Activated naive CD8-positive, alpha-beta T cell treated with anti-CD3 and anti-CD28 coated beads, Interleukin-2, amount 10 ng/mL, durations not matched to agents 7 days and 5 days (primary cell): ENCODE results near the gene TP53BP2. TPM values are rescaled to one million over a fixed set of nuclear protein-coding genes. Genes with fewer than 3 reads are reported as not detected.

ENCODE experiments used
- ATAC-seq: fragments of 150-1000 bp; cut with Tn5 transposase; one replicate; pipeline ENCODE4 v1.10.0; 2021; ENCODE audit warnings: low read depth, moderate library complexity
- POLR2A ChIA-PET: fragments of 350-600 bp; sonication (Branson Sonifier 250); formaldehyde crosslinking; loops from one replicate; lab custom pipeline; 2021; ENCODE audit warnings: antibody characterized with exemption; lab: Charles Lee
- DNase-seq: peaks from one replicate; pipeline ENCODE4 v3.0.0; 2021
- H3K27ac Mint-ChIP-seq: one replicate; pipeline ENCODE4 v1.8.0; 2022; ENCODE audit warnings: mild to moderate bottlenecking, mixed read lengths
- H3K27me3 Mint-ChIP-seq: one replicate; pipeline ENCODE4 v1.8.0; 2022; ENCODE audit warnings: mild to moderate bottlenecking, moderate library complexity, mixed read lengths
- H3K36me3 Mint-ChIP-seq: one replicate; pipeline ENCODE4 v1.8.0; 2021; ENCODE audit warnings: mild to moderate bottlenecking, mixed read lengths
- H3K4me1 Mint-ChIP-seq: one replicate; pipeline ENCODE4 v1.8.0; 2021; ENCODE audit warnings: mixed read lengths
- H3K4me3 Mint-ChIP-seq: one replicate; pipeline ENCODE4 v1.8.0; 2022; ENCODE audit warnings: mild to moderate bottlenecking, moderate library complexity, mixed read lengths
- H3K9me3 Mint-ChIP-seq: one replicate; pipeline ENCODE4 v1.8.0; 2021; ENCODE audit warnings: mixed read lengths
- total RNA-seq, 2 experiments: library from RNA; stranded (reverse); gene quantifications; one replicate each; pipeline ENCODE4 v1.2.3, GENCODE V29; 2021

TP53BP2 gene
- total RNA-seq, 2 experiments from 2014 or later, result 35.4 to 37.2 TPM

DNA sequence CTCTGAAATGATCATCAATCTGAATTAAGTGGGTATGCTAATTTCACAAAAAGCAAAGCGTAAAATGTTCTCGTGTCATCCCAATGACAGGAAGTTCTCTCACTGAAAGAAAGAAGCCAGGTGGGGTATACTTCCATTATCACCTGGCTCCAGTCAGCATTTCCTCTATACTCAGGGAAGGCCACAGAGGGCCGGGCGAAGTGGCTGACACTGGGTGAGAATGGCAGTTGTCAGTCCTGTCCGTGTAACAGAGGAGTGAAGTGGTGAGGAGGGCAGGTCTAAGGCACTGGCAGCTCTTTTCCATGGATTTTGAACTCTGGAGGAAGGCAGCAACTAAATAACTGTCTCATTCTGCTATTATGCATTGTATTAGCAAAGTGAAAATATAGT, 73.0 kb downstream of the TP53BP2 start:
- H3K27ac Mint-ChIP-seq, result no peak overlapping the region
- POLR2A ChIA-PET, result no interaction called here

DNA sequence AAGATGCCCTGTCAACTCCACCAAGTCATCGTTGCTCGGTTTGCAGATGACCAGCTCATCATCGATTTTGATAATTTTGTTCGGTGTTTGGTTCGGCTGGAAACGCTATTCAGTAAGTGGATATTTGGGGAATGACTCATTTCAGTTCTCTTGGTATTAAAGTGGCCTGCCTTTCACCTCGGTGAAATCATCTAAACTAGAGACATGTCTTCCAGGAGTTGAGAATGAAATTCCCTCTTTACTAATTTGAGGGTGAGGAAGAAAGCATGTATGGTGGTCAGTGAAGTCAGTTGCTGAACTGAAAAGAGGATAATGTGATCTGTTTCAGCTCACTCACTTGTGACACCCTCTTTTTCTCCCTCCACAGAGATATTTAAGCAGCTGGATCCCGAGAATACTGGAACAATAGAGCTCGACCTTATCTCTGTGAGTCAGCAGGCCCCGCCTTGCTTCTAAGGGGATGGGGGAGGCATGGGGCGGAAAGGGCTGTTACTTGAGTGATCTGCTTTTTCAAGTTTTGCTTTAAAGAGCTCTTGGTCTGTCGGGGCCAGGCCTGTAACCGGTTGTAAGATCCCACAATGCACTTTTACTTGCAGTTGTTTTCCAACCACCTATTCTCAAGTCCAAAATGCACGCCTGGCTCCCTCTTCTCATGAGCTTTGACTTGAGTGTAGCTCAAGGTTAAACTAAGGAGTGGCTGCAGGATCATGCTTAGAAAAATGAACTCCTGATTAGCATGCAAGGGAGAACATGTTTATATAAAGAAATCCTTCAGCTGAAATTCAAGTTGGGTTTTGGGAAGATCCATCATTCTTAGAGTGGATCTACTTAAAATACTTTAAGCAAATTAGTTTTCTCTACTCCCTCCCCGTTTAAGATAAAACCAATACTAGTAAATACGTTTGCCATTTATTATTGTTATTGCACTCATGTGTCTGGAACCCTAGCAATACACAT, 73.7 kb downstream of the TP53BP2 start:
- POLR2A ChIA-PET, result no interaction called here
- H3K27ac Mint-ChIP-seq, result no peak overlapping the region
- peaks cover 39% of the 10 kb centered on the region for H3K36me3 Mint-ChIP-seq
- DNase-seq (no peak), ATAC-seq (no peak)
- peaks cover 11% of the 10 kb centered on the region for H3K4me1 Mint-ChIP-seq
- no peak overlapping the region for H3K4me3 Mint-ChIP-seq
- no peaks in the 10 kb centered on the region for H3K27me3 Mint-ChIP-seq
- no peaks in the 10 kb centered on the region for H3K9me3 Mint-ChIP-seq

More for the DNA sequence above, 73.0 kb downstream of the TP53BP2 start:
- ATAC-seq (no peak), DNase-seq (no peak)
- H3K9me3 Mint-ChIP-seq, result no peaks in the 10 kb centered on the region
- H3K4me3 Mint-ChIP-seq, result no peak overlapping the region
- peaks cover 13% of the 10 kb centered on the region for H3K4me1 Mint-ChIP-seq
- H3K27me3 Mint-ChIP-seq, result no peaks in the 10 kb centered on the region
- peaks cover 44% of the 10 kb centered on the region for H3K36me3 Mint-ChIP-seq

DNA sequence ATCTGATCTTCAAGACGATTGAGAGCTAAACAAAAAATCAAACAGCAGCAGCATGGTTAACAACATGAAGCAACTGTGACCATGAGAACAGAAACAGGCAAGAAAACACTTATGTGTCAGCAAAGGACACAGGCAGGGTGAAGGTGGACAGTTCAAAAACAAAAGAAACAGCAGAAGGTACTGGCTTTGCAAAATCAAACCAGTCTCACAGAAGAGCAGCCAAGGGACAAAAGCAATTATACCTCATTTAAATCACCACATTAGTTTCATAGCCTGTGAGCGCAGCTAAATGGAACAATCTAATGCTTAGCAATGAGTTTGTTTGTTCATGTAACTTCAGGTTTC, 74.3 kb downstream of the TP53BP2 start:
- no peak overlapping the region for H3K4me3 Mint-ChIP-seq
- no peak overlapping the region for H3K27ac Mint-ChIP-seq
- no peaks in the 10 kb centered on the region for H3K9me3 Mint-ChIP-seq
- ATAC-seq, result no peak
- POLR2A ChIA-PET, result no interaction called here
- H3K36me3 Mint-ChIP-seq, result peaks cover 41% of the 10 kb centered on the region
- DNase-seq, result no peak
- H3K27me3 Mint-ChIP-seq, result no peaks in the 10 kb centered on the region
- H3K4me1 Mint-ChIP-seq, result peaks cover 11% of the 10 kb centered on the region

DNA sequence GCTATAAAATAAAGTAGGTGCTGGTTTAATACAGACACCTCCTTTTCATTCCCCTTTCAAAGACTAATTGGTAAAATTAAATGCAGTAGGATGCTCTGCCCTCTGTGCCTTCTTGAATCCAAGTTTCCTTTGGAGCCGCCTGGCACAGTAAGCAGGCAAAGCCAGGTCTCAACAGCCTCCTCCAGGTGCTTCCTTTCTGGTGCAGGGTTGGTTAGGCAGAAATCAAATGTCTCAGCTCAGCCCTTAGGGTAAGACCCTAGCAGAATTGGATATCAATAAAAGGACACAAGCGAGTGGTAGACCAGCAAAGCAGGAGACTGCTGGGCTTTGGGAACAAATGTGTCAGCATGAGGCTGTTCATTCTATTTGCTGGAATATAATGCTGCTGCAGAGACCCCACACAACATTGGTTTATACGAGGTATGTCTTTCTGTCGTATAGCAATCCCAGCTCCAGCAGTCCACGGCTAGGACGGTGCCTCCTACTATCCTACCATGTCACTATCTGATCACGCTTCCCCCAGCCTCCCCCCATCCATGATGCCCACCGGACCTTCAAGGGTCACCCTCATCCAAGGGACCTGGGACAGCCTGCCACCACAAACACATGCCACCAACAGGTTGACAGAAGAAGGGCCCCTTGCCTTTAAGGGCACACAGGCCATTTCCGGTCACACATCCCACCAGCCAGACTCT, 75.0 kb downstream of the TP53BP2 start:
- no peak overlapping the region for H3K27ac Mint-ChIP-seq
- peaks cover 5% of the 10 kb centered on the region for H3K4me1 Mint-ChIP-seq
- H3K27me3 Mint-ChIP-seq, result no peaks in the 10 kb centered on the region
- ATAC-seq (no peak), DNase-seq (no peak)
- peaks cover 41% of the 10 kb centered on the region for H3K36me3 Mint-ChIP-seq
- POLR2A ChIA-PET, result no interaction called here
- no peak overlapping the region for H3K4me3 Mint-ChIP-seq
- H3K9me3 Mint-ChIP-seq, result no peaks in the 10 kb centered on the region

DNA sequence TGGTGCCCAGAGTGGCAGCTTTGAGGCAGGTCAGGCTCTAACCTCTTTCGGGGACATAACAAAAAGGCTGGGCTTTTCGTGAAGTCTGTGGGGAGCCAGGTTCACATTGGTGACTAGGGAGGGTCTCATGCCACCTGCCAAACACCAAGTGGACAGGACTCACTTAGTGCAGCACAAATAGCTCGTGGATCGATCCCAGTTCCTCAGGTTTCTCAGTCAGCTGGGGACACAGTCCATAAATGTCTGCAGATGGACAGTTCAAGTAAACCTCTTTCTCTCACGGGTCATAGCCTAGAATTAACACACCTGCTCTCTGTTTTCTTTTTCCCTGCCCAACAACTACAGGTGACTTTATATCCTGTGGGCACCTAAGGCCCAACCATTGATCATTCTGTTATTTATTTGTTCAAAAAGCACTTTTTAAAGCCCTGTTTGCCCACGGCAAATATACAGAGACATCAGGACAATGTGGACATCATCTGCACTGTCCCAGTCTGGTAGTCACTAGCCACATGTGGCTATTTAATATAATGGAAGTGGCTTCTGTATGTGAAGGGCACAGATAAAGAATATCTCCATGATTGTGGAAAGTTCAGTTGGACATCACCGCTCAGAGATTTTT, 79.9 kb downstream of the TP53BP2 start:
- Mint-ChIP-seq H3K36me3 (peaks cover 41% of the 10 kb centered on the region), H3K9me3 (no peaks in the 10 kb centered on the region), H3K27me3 (no peaks in the 10 kb centered on the region), H3K27ac (no peak overlapping the region), H3K4me1 (no peaks in the 10 kb centered on the region), H3K4me3 (no peak overlapping the region)
- DNase-seq (no peak), ATAC-seq (no peak)
- POLR2A ChIA-PET, result no interaction called here

DNA sequence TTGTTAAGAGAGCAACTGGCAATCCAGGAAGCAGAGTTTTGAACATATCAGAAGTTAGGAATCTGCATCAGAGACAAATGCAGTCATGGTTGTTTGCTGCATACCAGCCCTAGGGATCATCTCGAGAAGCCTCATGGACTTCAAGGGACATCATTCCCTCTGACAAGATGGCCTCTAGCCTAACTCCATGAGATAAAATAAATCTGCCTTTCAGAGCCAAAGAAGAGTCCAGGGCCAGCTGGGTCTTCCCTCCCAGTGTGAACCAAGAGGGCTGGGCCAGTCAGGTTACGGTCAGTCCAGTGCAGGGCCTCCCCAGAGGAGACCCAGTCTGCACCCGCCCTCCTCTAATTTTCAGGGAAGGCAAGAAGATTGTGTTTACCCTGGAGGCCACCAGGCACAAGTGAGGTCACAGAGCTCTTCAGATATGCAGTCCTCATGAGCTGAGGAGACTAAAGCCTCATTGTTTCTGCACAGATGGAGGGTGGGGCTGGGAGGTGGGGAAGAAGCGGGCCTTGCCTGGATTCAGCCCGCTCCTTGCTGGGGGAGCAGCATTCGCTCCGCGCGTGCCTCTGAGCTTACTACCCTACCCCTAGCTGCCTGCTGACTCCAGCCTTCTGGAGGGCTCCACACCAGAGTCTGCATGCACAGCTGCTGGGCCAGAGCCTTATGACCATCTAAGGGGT, 80.6 kb downstream of the TP53BP2 start:
- Mint-ChIP-seq H3K27ac (no peak overlapping the region), H3K4me1 (no peaks in the 10 kb centered on the region), H3K27me3 (no peaks in the 10 kb centered on the region), H3K4me3 (no peak overlapping the region), H3K36me3 (peaks cover 45% of the 10 kb centered on the region), H3K9me3 (no peaks in the 10 kb centered on the region)
- POLR2A ChIA-PET, result no interaction called here
- no peak for DNase-seq
- peak; percentile 30 for ATAC-seq

DNA sequence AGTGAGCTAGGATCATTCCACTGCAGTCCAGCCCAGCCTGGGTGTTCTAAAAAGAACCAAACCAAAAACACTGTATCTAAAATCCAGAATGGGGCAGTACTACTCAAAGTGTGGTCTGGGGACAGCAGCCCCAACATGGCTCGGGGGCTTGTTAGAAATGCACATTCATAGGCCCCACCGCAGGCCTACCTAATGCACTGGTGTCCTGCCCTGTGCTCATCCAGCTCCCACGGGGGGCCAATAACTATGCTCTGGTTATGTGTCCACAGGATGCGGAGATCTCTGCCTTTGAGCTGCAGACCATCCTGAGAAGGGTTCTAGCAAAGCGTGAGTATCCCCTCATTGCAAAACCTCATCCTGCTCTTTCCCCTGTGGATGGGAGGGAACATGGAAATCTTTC, 81.9 kb downstream of the TP53BP2 start:
- H3K4me3 Mint-ChIP-seq, result no peak overlapping the region

DNA sequence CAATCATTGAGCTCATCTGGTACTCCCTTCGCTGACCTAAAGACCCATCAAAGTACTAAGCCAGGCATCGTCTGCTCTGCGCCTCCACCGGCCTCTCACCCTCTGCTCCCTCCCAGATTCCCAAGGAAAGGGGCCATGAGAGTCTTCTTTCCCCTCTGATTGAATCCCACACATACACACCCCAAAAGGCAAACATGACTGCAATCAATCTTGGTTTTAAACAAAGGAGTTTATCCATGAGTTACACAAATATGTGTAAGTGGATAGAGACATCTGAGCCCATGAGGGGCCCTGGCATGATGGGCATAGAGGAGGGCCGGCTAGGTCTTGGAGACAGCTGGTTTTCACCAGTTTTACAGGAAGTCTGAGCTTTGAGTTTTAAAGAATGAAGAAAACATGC, 82.5 kb downstream of the TP53BP2 start:
- no peaks in the 10 kb centered on the region for H3K4me1 Mint-ChIP-seq
- H3K27ac Mint-ChIP-seq, result no peak overlapping the region
- no peak for DNase-seq
- H3K27me3 Mint-ChIP-seq, result no peaks in the 10 kb centered on the region
- no peaks in the 10 kb centered on the region for H3K9me3 Mint-ChIP-seq
- no peak for ATAC-seq
- peaks cover 44% of the 10 kb centered on the region for H3K36me3 Mint-ChIP-seq
- POLR2A ChIA-PET, result interaction anchor here (1.1 kb wide), 1 partner anchor 13 kb away, joined by 3 read pairs; no protein-coding TSS in a partner anchor
- no peak overlapping the region for H3K4me3 Mint-ChIP-seq

More for the DNA sequence above, 81.9 kb downstream of the TP53BP2 start:
- DNase-seq (no peak), ATAC-seq (no peak)
- Mint-ChIP-seq H3K27ac (no peak overlapping the region), H3K4me1 (no peaks in the 10 kb centered on the region), H3K27me3 (no peaks in the 10 kb centered on the region), H3K9me3 (no peaks in the 10 kb centered on the region), H3K36me3 (peaks cover 47% of the 10 kb centered on the region)
- POLR2A ChIA-PET, result interaction anchor here (1.1 kb wide), 1 partner anchor 12 kb away, joined by 3 read pairs; no protein-coding TSS in a partner anchor

DNA sequence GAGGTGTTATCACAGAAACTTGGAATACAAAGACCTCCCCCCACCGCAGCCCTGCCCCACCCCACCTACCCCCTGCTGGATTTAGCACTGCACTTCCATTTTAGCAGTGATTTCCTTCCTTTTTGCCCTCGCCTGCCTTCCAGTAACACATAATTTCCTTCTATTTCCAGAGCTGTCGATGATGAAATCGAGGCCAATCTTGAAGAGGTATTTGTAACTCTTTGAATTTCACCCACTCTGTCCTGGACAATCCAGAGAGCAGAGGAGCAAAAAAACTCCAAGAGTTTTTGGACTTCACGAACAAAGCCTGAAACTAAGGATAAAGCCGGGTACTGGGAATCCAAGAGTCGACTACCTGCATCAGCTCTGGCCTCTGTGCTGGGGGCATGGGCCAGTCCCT, 84.3 kb downstream of the TP53BP2 start:
- Mint-ChIP-seq H3K36me3 (peaks cover 42% of the 10 kb centered on the region), H3K4me3 (no peak overlapping the region), H3K27ac (no peak overlapping the region), H3K4me1 (no peaks in the 10 kb centered on the region), H3K27me3 (no peaks in the 10 kb centered on the region), H3K9me3 (no peaks in the 10 kb centered on the region)
- DNase-seq (no peak), ATAC-seq (no peak)
- POLR2A ChIA-PET, result interaction anchor here (1.1 kb wide), 1 partner anchor 35 kb away, joined by 4 read pairs; no protein-coding TSS in a partner anchor

DNA sequence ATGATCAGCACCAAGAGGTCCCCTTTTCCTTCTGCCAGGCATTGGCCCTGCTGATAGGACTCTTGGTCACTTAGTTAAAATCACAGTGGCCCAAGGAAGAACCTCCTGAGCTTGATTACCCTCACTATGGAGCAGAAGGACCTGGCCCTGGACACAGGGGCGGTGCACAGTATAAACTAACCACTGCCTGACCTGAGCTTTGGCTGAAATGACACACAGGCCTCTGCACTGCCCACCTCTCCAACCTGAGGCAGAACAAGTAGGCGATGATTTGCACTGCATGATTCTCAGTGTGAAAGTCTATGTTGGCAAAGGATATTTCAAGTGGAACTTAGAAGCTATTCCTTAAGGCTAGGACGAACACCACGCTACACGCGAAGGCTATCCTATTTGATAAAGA, 84.9 kb downstream of the TP53BP2 start:
- POLR2A ChIA-PET, result interaction anchor here (1.1 kb wide), 1 partner anchor 34 kb away, joined by 4 read pairs; no protein-coding TSS in a partner anchor
- DNase-seq (no peak), ATAC-seq (no peak)
- peaks cover 36% of the 10 kb centered on the region for H3K36me3 Mint-ChIP-seq
- no peaks in the 10 kb centered on the region for H3K4me1 Mint-ChIP-seq
- H3K27me3 Mint-ChIP-seq, result no peaks in the 10 kb centered on the region
- H3K9me3 Mint-ChIP-seq, result no peaks in the 10 kb centered on the region
- no peak overlapping the region for H3K4me3 Mint-ChIP-seq
- H3K27ac Mint-ChIP-seq, result no peak overlapping the region

DNA sequence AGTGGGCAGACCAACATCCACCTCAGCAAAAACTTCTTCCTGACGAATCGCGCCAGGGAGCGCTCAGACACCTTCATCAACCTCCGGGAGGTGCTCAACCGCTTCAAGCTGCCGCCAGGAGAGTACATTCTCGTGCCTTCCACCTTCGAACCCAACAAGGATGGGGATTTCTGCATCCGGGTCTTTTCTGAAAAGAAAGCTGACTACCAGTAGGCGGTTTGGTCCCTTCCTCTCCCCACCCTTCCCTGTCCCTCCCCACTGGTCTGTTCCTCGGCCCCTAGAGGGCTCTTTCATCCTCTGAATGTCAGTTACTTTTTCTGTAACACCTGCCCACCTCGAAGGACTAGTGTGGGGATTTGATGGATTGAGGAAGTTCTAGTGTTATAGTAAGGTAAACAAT, 86.5 kb downstream of the TP53BP2 start:
- no peak overlapping the region for H3K4me3 Mint-ChIP-seq
- ATAC-seq, result no peak
- DNase-seq, result no peak
- no peak overlapping the region for H3K27ac Mint-ChIP-seq
- POLR2A ChIA-PET, result no interaction called here
- no peaks in the 10 kb centered on the region for H3K9me3 Mint-ChIP-seq
- no peaks in the 10 kb centered on the region for H3K4me1 Mint-ChIP-seq
- no peaks in the 10 kb centered on the region for H3K27me3 Mint-ChIP-seq
- H3K36me3 Mint-ChIP-seq, result peaks cover 32% of the 10 kb centered on the region

DNA sequence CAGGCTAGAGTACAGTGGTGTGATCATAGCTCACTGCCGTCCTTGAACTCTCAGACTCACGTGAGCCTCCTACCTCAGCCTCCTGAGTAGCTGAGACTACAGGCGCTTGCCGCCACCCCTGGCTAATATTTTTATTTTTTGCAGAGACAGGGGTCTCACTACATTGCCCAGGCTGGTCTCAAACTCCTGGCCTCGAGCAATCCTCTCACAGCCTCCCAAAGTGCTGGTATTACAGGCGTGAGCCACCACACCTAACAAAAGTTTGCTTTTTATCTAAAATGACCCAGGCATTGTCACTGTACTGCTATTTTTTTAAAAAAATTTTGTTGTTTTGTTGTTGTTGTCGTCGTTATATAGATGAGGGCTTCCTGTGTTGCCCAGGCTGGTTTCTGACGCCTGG, 87.0 kb downstream of the TP53BP2 start:
- no peak for ATAC-seq
- POLR2A ChIA-PET, result no interaction called here
- no peak for DNase-seq
- H3K27ac Mint-ChIP-seq, result no peak overlapping the region
- H3K36me3 Mint-ChIP-seq, result peaks cover 28% of the 10 kb centered on the region
- no peaks in the 10 kb centered on the region for H3K27me3 Mint-ChIP-seq
- no peaks in the 10 kb centered on the region for H3K9me3 Mint-ChIP-seq
- H3K4me3 Mint-ChIP-seq, result no peak overlapping the region
- no peaks in the 10 kb centered on the region for H3K4me1 Mint-ChIP-seq
